GM03348 (cell line): Measurements from ENCODE around the gene CKMT1A.
"Not testable (repeated sequence)": the region's sequence is repeated elsewhere in the genome, so short reads cannot be mapped to it uniquely, and the experiment has no call there.

Experiments
- DNase-seq: peaks from one replicate; pipeline ENCODE4 v3.0.0; 2012; ENCODE audit warnings: low spot score

Gene CKMT1A

DNA sequence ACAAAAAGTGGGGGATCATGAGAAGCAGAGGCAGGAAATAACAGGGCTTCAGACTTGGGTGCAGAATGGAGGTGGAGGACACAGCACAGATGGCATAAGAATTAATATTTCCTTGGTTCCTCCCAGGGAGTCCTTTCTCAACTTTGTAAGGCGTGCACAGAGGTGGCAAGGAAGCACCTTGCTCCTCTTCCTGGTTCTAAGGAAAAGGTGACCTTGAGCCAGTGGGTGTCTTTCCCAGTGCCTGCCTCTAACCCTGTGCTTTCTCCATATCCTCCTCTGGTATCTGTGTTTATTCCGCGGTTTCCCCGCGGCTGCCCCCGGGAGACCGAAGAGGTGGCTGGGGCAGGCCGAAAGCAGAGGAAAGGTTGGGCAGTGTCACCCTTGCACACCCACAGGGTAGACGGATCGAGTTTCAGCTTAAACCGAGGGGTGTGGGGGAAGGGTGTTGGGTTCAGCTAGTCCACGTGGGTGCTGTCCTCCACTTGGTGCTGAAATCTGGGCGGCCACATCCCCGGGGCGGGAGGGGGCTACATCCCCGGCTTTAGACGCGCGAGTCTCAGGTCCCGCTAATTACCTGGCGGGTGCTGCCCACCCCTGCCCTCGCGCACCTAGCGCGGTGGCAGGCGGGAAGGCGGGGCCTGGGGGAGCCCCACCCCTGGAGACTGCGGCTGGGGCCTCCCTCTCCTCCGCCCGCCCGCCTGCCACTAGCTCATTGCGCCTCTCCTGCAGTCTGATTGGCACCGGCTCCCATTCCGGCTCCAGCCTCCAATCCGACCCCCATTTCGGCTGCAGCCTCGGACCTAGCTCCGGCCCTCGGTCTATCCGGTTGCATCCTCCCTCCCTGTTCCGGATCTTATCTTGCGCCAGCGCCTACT lies at the start of gene CKMT1A:
Gene CKMT1A, plus strand, starts transcription at position 712 of the 875 bp plus-strand sequence. CDS start 192 bp downstream, outside the sequence.
- DNase-seq, result not testable (repeated sequence)

DNA sequence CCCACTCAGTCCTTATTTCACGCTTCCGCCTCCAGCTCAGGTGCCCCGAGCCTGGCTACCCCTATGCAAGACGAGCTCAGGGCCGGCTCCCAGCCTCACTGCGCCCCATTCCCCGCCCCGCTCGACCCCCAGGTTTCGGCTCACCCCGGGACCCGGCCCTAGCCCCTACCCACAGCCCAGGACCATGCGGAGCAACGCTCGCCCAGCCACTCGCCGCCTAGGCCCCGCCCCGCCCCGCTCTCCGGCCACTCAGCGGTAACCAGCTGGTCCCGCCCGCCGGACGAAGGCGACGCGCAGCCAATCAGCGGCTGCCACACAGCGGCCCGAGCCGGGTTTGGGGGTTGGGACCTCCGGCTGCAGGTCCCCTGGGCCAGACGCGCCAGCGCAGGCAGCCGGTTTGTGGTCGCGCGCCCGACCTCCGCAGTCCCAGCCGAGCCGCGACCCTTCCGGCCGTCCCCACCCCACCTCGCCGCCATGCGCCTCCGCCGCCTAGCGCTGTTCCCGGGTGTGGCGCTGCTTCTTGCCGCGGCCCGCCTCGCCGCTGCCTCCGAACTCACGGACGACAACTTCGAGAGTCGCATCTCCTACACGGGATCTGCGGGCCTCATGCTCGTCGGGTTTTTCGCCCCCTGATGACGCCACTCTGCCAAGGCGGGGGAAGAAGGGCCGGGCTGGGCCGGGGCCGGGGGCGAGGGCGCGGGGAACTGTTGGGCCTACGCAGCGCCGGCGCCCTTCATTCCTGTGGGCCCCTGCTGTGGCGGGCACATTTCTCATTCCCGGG lies 44.8 kb upstream of the CKMT1A start, which contains the start of gene CATSPER2:
Gene CATSPER2, minus strand, starts transcription at position 196 of the 781 bp plus-strand sequence. CDS start 783 bp downstream, outside the sequence.
- no peak for DNase-seq

DNA sequence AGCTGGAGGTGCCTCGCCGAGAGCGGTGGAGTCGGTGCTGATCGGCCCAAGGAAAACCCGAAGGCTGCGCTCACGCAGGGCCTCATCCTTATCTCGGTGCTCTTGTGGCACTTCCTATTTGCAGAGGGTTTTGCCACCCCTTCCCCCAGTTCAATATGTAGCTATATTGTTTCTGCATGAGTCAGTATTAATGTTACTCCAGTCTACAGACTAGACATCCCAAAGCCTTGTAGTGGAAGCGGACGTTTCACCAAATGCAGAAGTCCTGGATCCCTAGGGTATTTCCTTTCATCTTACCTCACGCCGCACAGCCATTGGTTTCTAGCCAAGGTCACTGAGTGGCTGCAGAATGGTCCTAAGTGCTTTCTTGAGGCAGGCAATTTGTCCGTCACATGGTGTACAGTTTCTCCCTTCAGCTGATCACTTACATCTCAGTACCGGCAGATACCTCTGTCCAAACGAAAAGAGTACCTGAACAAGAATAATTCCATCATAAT lies 44.2 kb upstream of the CKMT1A start:
- DNase-seq, result not testable (repeated sequence)

DNA sequence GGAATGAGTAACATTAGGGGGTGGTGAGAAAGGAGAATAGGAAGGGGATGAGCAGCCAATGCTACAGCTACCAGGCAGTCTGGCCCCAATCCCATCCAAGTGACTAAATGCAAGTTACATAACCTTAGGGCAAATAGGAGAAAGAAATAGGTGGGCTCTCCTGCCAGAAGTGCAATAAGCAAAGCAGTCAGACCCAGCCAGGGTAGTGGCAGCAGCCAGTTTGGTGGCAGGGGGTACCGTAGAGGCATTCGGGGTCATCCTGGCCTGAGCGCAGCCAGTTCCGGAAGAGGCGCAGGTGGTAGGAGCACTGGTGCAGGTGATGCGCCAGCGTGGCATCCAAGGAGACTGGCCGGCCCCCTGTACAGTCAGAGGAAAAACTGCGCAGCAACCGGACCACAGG lies 33.9 kb upstream of the CKMT1A start:
- not testable (repeated sequence) for DNase-seq

DNA sequence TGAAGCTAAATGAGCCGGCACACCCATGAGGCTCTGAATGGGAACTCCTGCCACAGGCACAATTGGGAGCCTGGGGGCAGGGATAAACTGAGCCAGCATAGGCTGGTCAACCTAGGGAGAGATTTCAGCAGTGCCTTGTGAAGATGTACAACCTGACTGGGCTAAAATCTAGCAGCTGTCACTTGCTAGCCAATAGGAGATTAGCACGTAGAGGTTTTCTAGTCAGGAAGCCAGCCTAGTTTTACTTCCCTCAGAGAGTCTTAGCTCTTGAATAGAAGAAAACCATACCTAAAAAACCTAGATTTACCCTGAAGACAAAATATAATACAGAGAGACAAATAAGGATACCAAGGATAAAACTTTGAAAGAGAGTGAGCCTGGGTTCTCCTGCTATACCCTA lies 31.4 kb upstream of the CKMT1A start:
- not testable (repeated sequence) for DNase-seq

DNA sequence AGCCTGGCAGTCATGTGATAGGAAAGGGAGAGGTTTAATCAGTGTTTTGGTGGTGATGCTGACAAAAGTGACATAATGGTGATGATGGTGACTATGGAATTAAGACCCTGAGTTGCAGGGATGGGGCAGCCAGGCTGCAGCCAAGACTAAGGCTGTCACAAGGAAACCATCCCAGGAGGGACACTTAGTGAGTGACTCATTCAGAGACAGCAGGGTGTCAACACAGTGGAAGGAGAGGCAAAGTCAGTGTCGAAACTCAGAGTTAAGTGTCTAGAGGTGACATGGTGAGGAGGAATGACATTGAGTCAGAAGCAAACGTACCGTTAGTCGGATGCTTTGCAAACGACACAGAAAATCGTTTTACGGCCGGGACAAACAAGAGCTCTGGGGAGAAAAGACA lies 30.3 kb upstream of the CKMT1A start:
- not testable (repeated sequence) for DNase-seq

DNA sequence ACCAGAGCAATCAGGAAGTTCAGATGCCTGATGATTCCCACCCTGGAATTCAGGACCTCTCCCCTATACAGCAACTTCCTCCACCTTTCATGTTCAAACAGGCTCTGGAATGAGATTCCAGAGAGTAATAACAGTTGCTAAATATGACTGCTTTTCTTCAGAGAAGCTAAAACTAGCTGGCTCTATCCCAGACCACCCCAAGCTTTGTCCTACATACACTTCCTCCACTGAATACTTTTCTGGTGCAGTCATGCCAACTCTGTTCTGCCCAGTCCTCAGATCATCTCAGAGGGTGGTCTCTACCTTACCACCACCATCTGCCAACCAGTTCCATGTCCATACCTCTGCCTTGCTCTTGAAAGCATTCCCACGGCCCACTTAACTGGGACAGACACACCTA lies 27.5 kb upstream of the CKMT1A start:
- DNase-seq, result not testable (repeated sequence)

DNA sequence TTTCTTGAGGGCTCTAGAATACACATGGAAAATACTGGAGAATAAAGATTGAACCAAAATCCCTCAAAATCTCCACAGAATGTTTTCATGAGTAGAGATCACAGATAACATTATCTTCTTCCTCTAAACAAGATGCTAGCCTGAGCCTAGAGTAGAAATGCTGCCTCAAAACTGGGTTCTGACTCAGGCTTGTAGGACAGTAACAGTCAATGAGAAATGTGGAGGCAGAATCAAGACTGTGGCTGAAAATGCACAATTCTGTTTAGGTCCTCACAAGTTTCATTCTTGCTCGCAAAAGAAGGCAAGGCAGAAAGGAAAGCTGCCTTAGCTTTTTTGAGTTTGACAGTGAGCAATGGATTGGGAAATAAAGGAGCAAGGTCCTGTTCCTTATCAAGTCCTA lies 19.5 kb upstream of the CKMT1A start:
- DNase-seq, result not testable (repeated sequence)

DNA sequence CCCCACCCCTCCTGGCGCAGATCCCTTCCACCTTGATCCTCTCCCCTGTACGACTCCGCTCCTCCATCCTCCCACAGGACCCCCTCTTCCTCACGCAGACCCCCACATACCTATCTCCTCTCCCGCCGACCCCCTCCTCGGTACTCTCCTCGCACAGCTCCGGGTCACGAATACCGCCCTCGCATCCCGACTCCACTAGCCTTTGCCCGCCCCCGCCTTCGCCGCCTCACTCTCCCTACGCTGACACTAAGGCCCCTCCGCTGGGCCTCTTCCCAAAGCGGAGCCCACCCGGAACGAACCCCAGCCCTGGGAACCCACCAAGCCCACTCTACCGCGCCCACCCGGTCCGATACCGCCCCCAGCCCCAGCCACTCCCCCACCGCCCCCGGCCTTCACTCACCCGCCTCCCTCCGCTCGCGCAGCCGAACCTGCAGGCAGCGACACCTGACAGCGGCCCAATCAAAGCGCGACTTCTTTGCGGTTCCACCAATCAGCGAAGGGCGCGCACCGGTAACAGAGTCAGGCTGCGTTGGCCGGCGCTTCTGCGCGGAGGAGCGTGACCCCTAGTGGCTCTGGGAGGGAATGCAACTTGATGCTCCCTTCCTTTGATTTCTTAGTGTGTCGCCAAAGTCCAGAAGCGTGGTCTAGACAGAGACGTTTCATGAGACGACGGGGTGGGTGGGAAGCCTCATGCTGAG lies 3.9 kb upstream of the CKMT1A start:
- not testable (repeated sequence) for DNase-seq

DNA sequence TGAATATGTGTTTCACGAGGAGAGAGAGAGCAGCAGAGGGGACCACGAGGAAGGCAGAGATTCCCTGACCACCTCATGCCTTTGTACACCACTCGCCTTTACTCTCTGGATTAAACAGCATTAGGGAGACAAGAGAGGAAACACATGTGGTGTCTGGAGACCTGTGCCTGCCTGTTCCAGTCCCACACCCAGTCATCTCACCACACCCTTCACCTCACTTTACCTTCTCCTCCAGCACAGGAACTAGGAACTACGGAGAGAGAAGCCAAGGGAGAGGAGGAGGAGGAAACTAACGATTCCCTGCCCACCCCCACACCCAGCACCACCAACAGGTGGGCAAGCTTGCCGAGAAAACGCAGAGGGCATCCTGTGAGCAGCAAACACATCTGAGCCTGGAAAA lies 980 bp upstream of the CKMT1A start:
- DNase-seq, result not testable (repeated sequence)

DNA sequence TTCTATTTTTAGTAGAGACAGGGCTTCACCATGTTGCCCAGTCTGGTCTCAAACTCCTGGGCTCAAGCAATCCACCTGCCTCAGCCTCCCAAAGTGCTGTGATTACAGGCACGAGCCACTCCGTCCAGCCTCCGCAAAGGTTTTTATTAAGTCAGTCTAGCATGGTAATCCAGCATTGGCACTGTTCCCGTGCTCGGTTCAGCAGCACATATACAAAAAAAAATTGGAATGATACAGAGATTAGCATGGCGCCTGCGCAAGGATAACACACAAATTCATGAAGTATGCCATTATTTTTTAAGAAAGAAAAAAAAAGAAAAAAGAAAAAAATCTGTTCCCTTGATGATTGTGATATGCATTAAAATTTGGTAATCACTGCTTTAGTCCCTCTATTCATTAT lies 8.5 kb downstream of the CKMT1A start:
- no peak for DNase-seq

DNA sequence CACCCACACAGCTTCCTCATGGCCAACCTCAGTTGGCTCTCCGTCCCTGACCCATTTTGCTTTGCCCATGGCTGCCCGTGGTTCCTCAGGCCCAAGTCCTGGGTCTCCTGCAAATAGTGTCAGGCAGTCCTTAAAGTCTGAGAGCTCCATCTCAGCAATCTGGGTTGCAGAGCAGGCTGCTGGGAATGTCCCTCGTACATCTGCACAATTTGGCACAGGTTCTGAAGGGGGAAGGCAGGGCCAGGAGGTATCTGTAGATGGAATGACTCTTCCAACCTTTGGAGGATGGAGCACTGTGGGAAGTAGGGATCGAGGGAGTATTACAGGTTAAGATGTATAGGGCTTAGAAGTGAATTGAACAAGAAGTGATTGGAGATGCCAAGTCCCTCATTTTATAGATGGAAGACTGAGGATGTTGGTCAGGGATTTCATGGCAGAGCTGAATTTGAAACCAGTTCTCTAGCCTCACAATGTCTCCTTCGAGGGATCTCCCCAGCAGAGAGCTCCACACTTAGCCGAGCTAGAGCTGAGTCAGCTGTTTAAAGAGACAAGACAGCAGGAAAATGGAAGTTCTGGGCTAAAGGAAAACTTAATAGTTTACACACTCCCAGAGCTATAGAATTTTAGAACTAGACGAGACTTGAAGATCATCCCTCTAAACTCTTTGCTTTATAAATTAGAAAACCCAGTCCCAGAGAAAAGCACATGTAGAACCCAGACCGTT lies 9.2 kb downstream of the CKMT1A start:
- DNase-seq, result no peak

DNA sequence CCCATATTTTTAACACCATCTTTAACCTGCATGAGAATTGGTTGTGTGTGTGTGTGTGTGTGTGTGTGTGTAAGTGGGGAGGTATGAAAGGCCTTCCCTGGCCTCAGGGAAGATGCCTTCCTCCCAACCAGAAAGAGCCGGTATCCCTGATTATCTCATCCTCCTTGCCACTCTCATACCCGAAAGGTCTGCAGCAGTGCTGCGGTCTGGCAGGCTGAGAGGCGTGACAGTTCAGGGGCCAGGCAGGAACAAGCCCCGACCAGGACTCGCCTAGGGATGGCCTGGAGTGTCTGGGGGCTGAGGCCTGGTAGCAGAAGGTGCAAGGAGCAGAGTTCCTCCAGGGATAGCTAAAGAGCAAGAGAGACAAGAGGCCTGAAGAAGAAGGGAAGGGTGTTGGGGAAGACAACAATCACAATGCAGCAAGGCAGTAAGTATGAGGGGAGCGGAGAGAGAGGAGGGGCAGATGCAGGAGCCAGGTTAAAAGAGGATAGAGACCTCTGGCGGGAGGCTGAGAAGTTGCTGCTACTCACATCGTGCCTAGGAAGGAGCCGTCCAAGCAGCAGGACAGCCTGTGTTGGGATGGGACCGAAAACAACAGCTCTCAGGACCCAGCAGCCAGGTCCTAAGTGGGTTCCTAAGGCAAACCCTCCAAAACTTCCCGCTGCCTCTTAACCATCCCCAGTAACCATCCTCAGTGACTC lies 16.9 kb downstream of the CKMT1A start:
- not testable (repeated sequence) for DNase-seq

DNA sequence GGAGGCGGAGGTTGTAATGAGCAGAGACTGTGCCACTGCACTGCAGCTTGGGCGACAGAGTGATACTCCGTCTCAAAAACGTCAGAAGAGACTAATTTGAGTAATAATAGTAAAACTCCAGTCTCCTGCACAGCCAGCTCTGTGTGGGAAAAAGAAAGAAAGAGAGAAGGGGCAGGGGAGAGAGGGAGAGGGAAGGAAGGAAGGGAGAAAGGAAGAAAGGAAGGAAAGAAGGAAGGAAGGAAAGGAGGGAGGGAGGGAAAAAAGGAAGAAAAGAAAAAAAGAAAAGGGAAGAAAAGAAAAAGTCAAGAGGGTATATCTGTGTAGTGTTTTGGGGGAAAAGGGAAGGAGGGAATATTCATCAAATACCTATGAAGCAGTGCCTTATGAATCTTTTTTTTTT lies 29.5 kb downstream of the CKMT1A start:
- no peak for DNase-seq

DNA sequence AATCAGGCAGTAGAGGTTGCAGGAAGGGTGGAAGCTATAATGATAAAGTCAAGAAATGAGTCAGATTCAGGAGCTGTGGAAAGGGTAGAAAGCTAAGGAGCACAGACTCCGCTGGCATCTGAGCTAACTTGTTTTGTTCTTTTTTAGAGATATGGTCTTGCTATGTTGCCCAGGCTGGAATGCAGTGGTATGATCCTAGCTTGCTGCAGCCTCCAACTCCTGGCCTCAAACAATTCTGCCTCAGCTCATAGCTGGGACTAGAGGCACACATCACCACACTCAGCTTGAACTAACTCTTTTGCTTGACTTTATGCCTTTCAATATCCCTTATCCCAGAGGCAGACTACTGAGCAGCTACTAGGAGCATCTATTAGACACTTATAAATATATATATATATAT lies 32.6 kb downstream of the CKMT1A start:
- DNase-seq, result not testable (repeated sequence)

DNA sequence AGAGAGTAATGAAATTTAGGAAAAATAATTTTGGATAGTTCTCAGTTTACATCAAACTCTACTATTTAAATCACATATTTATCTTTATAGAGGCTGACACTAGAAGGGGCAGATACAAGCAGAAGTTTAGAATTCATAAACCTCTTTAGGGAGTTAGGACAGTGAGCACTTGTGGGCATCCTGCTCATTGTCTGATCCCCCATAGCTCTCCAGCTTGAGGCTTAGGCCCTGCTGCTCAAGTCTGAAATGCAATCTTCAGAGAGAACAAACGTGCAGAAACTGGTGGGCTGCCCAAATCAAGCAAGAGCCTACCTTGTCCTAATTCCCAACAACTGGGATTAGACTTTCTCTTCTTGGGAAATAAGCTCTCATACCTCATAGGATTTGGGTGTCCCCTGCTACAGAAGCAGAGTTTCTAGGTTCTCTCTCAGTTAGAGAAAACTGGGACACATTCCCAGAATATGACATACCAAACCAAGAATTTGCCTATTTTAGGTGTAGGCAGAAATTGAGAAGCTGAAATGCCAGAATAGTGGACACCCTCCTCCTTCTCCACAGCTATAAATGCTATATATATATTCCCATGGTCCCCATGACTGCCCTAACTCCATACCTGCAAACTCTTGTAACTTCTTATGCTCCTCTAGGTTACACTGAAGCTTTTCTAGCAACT lies 34.5 kb downstream of the CKMT1A start:
- DNase-seq, result peak; percentile 55

DNA sequence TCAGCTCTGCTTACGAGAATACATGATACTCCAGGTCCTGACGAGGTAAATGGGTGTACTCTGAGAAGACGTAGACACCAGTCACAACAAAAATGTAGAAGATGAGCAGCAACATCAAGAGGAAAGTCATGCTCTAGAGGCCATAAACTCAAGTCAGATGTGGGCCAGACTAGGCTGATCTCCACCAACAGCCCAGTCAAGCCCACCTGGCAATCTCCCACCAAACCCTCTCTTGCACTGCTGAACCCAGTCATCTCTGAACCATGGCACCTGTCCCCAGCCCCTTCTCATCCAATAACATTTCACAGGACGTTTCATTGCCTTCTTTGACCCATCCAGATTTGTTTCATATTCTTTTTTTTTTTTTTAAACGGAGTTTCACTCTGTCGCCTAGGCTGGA lies 41.8 kb downstream of the CKMT1A start:
- DNase-seq, result no peak

DNA sequence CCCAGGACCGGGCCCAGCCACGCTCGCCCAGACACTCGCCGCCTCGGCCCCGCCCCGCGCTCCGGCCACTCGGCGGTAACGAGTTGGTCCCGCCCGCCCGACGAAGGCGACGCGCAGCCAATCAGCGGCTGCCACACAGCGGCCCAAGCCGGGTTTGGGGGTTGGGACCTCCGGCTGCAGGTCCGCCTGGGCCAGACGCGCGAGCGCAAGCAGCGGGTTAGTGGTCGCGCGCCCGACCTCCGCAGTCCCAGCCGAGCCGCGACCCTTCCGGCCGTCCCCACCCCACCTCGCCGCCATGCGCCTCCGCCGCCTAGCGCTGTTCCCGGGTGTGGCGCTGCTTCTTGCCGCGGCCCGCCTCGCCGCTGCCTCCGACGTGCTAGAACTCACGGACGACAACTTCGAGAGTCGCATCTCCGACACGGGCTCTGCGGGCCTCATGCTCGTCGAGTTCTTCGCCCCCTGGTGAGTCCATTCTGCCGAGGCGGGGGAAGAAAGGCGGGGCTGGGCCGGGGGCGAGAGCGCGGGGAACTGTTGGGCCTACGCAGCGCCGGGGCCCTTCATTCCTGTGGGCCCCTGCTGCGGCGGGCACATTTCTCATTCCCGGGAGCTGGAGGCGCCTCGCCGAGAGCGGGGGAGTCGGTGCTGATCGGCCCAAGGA lies 52.7 kb downstream of the CKMT1A start, which contains the start of gene PDIA3:
Gene PDIA3, plus strand, starts transcription at position 194 of the 658 bp plus-strand sequence. Its CDS starts 102 bp downstream, at position 296.
- peak; percentile 98 for DNase-seq

DNA sequence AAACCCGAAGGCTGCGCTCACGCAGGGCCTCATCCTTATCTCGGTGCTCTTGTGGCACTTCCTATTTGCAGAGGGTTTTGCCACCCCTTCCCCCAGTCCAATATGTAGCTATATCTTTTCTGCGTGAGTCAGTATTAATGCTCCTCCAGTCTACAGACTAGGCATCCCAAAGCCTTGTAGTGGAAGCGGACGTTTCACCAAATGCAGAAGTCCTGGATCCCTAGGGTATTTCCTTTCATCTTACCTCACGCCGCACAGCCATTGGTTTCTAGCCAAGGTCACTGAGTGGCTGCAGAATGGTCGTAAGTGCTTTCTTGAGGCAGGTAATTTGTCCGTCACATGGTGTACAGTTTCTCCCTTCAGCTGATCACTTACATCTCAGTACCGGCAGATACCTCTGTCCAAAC lies 53.2 kb downstream of the CKMT1A start:
- not testable (repeated sequence) for DNase-seq
